Left ventricle myocardium inferior (tissue), 1 donor: ENCODE measurements around the gene MTF2. TPM values are rescaled to one million over a fixed set of nuclear protein-coding genes. Genes with fewer than 3 reads are reported as not detected.
"Not testable (repeated sequence)": the region's sequence is repeated elsewhere in the genome, so short reads cannot be mapped to it uniquely, and the experiment has no call there.

Source experiments
- DNase-seq: peaks from one replicate; pipeline ENCODE4 v3.0.0-alpha.2; 2020
- H3K27ac ChIP-seq: fragments of 200-600 bp; replicated peaks from 2 replicates; pipeline ENCODE4 v1.8.0; 2021
- H3K27me3 ChIP-seq: fragments of 200-600 bp; 2 replicates; pipeline ENCODE4 v1.8.0; 2021; ENCODE audit warnings: low read depth
- H3K36me3 ChIP-seq: fragments of 200-600 bp; 2 replicates; pipeline ENCODE4 v1.8.0; 2021
- H3K4me1 ChIP-seq: fragments of 200-600 bp; 2 replicates; pipeline ENCODE4 v1.8.0; 2021
- H3K4me3 ChIP-seq: fragments of 200-600 bp; 2 replicates; pipeline ENCODE4 v1.8.0; 2021; ENCODE audit warnings: mild to moderate bottlenecking, moderate library complexity
- H3K9me3 ChIP-seq: fragments of 200-600 bp; replicated peaks from 2 replicates; pipeline ENCODE4 v1.8.0; 2021
- CTCF ChIP-seq: fragments of 200-600 bp; IDR thresholded peaks from 2 replicates; pipeline ENCODE4 v1.8.0; 2021; ENCODE audit warnings: antibody characterized with exemption, mild to moderate bottlenecking, borderline replicate concordance
- intact Hi-C: fragments of 100-400 bp; cut with micrococcal nuclease; formaldehyde crosslinking; loops from one replicate; pipeline ENCODE4 v1.11.0; 2022
- total RNA-seq: library from RNA; stranded (reverse); fragmentation: NEBNext Ultra II Directional; extraction: Animal tissue kit (Norgen Biotek cat#: 25700); gene quantifications from one replicate; pipeline ENCODE4 v1.2.1, GENCODE V29; 2021
- donor health status: DM: no; HTN: yes; CAD: no; lungs with severe emphysema.

The MTF2 gene
- total RNA-seq, 1 donor from 2014 or later, result 5.6 TPM

- H3K4me1 ChIP-seq, result peaks cover 29% of the 10 kb centered on the region
- no peak overlapping the region for H3K4me3 ChIP-seq
- peaks cover 20% of the 10 kb centered on the region for H3K36me3 ChIP-seq
- no peaks in the 10 kb centered on the region for H3K27me3 ChIP-seq
- no peak for TF ChIP-seq CTCF
- peaks cover 29% of the 10 kb centered on the region for H3K9me3 ChIP-seq
- intact Hi-C loops, result no loop called here
- DNase-seq, result no peak
- peak overlapping the region; percentile 34 for H3K27ac ChIP-seq
These were observed 85.7 kb downstream of the MTF2 start for GRCh38 chr1:93164816-93165215.

- H3K4me3 ChIP-seq, DNase-seq, intact Hi-C loops, H3K27ac ChIP-seq, H3K27me3 ChIP-seq: not testable (repeated sequence)
- Histone ChIP-seq H3K36me3 (peaks cover 16% of the 10 kb centered on the region), H3K4me1 (peaks cover 25% of the 10 kb centered on the region), H3K9me3 (peaks cover 35% of the 10 kb centered on the region)
These were observed 86.8 kb downstream of the MTF2 start for GRCh38 chr1:93165895-93166294.

DNA sequence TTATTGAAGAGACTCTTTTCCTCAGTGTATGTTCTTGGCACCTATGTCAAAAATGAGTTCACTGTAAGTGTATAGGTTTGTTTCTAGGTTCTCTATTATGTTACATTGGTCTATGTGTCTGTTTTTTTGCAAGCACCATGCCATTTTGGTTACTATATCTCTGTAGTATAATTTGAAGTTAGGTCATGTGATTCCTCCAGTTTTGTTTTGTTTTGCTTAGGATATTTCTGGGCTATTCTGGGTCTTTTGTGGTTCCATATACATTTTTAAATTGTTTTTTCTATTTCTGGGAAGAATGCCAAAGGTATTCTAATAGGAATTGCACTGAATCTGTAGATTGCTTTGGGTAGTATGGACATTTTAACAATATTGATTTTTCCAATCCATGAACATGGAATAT is 87.9 kb downstream of the MTF2 start:
- Histone ChIP-seq H3K9me3 (peaks cover 35% of the 10 kb centered on the region), H3K36me3 (peaks cover 16% of the 10 kb centered on the region), H3K4me3 (no peak overlapping the region), H3K27me3 (no peaks in the 10 kb centered on the region), H3K4me1 (peaks cover 20% of the 10 kb centered on the region), H3K27ac (no peak overlapping the region)
- no peak for TF ChIP-seq CTCF
- intact Hi-C loops, result no loop called here
- DNase-seq, result no peak

GRCh38 chr1:93170141-93170678 is 91.1 kb downstream of the MTF2 start:
- Histone ChIP-seq H3K9me3 (peaks cover 35% of the 10 kb centered on the region), H3K36me3 (peaks cover 19% of the 10 kb centered on the region), H3K4me1 (peaks cover 25% of the 10 kb centered on the region)
- DNase-seq, H3K4me3 ChIP-seq, H3K27ac ChIP-seq, H3K27me3 ChIP-seq, intact Hi-C loops: not testable (repeated sequence)

GRCh38 chr1:93171549-93172034 is 92.5 kb downstream of the MTF2 start:
- Histone ChIP-seq H3K27me3 (no peaks in the 10 kb centered on the region), H3K4me3 (no peak overlapping the region), H3K27ac (no peak overlapping the region), H3K4me1 (peaks cover 35% of the 10 kb centered on the region), H3K9me3 (peaks cover 27% of the 10 kb centered on the region), H3K36me3 (peaks cover 10% of the 10 kb centered on the region)
- TF ChIP-seq CTCF, result no peak
- DNase-seq, result no peak
- intact Hi-C loops, result no loop called here

DNA sequence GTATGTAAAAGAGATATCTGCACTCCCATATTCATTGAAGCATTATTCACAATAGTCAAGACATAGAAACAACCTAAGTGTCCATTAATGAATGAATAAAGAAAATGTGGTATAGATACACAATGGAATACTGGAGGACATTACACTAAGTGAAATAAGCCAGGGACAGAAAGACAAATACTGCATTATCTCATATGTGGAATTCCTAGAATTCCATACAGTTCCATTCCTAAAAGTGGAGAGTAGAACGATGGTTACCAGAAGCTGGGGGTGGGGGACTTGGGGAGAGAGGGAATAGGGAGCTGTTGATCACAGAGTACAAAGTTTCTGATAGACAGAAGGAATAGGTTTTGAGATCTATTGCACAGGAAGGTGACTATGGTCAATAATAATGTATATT is 93.7 kb downstream of the MTF2 start:
- intact Hi-C loops, result no loop called here
- TF ChIP-seq CTCF, result no peak

DNA sequence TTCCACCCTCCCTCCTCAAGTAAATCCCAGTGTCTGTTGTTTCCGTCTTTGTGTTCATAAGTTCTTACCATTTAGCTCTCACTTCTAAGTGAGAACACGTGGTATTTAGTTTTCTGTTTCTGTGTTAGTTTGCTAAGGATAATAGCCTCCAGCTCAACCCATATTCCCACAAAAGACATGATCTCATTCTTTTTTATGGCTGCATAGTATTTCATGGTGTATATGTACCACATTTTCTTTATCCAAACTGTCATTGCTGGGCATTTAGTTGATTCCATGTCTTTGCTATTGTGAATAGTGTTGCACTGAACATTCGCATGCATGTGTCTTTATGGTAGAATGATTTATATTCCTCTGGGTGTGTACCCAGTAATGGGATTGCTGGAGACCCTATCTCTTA is 95.6 kb downstream of the MTF2 start:
- H3K27me3 ChIP-seq, H3K36me3 ChIP-seq, DNase-seq, H3K4me3 ChIP-seq, intact Hi-C loops, H3K9me3 ChIP-seq, H3K27ac ChIP-seq: not testable (repeated sequence)
- H3K4me1 ChIP-seq, result peaks cover 59% of the 10 kb centered on the region

More for the DNA sequence above, 93.7 kb downstream of the MTF2 start:
- no peak overlapping the region for H3K4me3 ChIP-seq
- H3K27ac ChIP-seq, result no peak overlapping the region
- H3K36me3 ChIP-seq, result peaks cover 5% of the 10 kb centered on the region
- H3K9me3 ChIP-seq, result peaks cover 15% of the 10 kb centered on the region
- H3K4me1 ChIP-seq, result peaks cover 47% of the 10 kb centered on the region
- no peak for DNase-seq
- H3K27me3 ChIP-seq, result no peaks in the 10 kb centered on the region
